Stimulated activated CD4-positive, alpha-beta T cell treated with anti-CD3 and anti-CD28 coated beads, Interleukin-4, amount 100 ng/mL, for 48 hours (primary cell): ENCODE results near the gene TMEM238L.
A peak's percentile ranks its signal among the peaks of the same experiment; 100 is the strongest.

Source experiments
- DNase-seq, 2 donors: peaks; one replicate each; pipeline ENCODE4 v3.0.0-alpha.2; 2020; ENCODE audit warnings: low read depth in 2 of 2

The TMEM238L gene

DNA sequence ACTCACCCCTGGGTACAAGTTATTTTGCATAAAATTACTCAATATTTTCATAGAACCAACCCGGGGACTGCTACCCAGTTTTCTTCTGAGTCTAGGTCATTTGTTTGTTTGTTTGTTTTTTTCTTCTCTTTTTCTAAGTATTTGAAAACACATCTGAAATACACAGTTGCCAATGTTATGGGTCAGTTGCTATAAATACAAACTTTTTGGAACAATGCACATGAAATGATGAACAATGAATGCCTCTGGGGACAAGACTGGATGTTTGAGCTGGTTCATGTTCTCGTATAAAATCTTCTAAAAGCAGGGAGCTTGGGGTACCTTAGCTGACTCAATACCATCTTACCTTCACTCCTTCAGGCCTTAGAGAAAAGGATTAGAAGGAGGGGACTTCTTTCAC, 30.5 kb downstream of the TMEM238L start:
- no peak for DNase-seq

DNA sequence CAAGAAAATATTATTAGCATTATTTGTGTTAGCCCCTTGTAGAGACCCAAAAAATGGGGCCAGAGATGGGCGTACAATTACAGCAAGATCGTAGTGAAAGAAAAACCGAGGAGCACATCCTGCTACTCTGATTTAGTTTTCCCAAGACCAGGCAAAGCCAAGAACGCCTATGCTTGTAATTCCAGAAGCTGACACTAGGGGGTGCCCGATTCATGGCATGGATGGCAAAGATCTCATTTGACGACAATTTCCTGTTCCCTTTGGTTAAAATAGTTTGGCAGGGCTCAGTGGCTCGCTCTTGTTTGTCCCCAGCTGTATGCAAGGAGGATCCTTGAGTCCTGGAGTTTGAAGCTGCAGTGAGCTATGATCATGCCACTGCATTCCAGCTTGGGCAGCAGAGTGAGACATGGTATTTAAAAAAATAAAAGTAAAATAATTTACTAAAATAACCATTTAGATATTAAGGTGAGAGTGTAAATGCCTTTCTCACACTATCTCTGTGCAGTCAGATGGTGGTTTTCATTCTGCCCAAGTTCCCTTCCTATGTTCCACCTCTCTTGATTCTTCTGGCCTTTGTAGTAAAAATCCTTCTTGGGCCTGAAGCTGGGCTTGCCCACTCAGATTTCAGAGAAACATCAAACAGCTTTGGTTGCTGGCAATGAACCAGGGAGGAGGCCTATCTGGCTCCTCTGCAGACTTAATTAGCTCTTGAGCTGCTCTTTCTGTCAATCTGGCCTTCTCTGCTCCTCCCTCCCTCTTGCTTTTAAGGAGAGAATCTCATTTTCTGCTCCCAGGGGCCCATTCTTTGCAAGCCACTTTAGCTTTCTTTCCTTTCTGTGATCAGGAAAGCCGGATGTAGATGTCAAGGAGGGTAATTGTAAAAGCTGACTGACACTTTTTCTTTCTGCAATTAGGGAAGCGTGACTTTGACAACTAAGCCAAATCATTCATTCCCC, 31.2 kb downstream of the TMEM238L start:
- peak; percentile 44 to 63 for DNase-seq

DNA sequence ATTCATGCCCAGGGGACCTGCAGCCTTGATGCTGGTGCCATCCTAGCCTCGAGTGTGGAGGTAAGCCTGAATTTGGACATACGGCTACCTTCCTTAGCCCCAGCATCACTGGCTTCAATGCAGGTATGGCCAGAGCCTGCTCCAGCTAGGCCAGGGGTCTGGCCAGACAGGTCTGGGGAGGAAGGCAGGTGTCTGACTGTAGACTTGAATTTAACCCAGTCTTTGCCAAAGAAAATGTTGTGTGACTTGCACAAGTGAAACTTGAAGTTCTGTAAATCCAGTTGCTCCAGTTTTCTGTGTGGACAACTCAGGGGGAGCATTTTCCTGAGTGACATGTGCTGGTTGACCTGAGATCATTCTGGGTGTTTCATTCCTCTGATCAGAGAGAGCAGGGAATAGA, 32.8 kb downstream of the TMEM238L start:
- no peak for DNase-seq

DNA sequence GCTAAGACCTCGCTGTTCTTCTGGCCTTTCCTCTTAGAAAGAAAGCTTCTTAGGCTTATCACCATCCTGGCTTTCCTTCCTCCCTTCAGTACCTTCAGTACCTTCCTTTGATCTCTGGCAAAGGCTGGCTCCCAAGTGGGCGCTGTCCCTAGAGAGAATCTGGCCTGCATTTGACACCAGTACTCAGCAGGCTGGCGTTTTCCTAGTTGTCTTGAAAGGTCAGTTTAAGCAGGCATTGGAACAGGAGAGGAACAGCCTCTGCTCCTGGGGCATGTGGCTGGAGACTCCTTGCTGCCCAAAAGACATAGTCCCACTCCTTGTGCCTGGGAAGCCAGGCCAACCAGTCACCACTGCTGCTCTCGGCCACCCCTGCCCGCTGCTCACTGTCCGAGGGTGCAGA, 34.1 kb downstream of the TMEM238L start:
- DNase-seq = no peak

DNA sequence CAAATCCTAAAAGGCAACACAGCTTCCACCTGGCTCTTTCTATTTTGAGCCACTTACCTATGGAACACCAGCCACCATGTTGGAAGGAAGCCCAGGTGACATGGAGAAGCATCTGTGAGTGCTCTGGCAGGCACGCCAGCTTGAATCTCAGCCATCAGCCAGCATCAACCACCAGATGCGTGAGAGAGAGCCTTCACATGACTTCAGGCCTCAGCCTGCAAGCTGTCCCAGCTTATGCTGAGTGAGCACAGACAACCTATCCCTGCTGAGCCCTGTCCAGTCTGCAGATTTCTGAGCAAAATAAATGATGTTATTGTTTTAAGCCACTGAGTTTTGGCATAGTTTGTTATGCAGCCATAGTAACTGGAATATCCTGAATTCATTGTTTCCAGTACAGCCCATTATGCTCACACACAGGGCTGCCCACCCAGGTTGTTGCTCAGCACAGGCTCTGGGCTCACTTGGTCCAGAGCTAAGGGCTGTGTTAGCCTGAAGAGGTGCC, 35.1 kb downstream of the TMEM238L start:
- DNase-seq = no peak

DNA sequence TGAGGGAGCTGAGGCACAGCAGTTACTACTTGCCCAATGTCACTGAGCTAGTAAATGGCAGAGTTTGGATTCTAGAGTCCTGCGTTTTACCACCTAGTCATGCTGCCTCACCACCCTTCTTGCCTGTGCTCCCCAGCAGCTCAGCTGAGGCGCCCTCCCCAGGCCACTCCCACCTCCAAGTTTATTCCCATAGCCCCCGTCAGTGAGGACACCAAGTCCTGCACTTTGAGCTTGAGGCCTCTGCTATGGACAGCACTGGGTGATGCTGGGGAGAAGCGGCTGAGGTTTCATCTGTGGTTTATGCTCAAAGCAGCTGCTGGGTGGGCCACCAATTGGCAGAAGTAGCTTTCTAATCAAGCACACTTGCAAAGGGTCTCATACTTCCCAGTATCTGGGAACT, 36.7 kb downstream of the TMEM238L start:
- no peak for DNase-seq

DNA sequence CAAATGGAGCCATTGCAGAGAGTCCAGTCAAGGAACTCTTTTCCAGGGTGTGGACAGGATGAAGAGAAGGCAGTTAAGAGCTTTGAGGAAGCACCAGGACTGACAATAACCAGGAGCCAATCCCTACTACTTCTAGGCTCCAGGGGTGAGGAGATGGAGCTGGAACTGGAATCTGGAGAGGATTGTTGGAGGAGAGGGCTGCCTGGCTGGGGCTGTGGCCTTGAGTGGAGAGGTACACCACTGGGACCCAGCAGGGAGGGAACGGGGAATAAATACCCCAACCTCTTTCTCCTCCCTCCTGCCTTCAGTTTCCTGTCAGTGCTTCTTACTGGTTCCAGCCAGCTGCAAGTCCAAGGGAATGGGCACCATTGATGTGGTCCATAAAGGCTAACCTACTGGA, 41.9 kb downstream of the TMEM238L start:
- DNase-seq = no peak

GRCh38 chr17:10761281-10761680, 42.6 kb downstream of the TMEM238L start:
- no peak for DNase-seq

- DNase-seq = no peak
Measured at GRCh38 chr17:10758062-10758461, 45.8 kb downstream of the TMEM238L start.

- DNase-seq = no peak
Measured at GRCh38 chr17:10757647-10758046, 46.3 kb downstream of the TMEM238L start.

- DNase-seq = no peak
Measured at GRCh38 chr17:10757067-10757466, 46.8 kb downstream of the TMEM238L start.

DNA sequence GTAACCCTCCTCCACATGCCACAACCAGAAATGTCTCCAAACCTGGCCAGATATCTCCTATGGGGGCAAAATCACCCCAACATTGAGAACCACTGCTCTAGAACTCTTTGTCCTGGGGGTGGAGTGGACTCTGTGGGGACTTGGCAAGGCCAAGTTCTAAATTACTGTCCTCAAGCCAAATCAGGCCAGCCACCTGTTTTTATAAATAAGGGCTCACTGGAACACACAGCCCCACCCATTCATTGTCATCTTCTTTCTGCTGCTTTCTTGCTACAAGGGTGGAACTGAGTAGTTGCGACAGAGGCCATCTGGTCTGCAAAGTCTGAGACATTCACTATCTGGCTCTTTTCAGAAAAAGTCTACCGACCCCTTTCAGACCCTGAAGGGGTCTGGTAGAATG, 47.3 kb downstream of the TMEM238L start:
- no peak for DNase-seq

- DNase-seq = no peak
Measured at GRCh38 chr17:10756185-10756584, 47.7 kb downstream of the TMEM238L start.

GRCh38 chr17:10755592-10756127, 48.2 kb downstream of the TMEM238L start:
- DNase-seq = no peak

- DNase-seq = no peak
Measured at GRCh38 chr17:10754861-10755591, 48.9 kb downstream of the TMEM238L start.

- DNase-seq = peak; percentile 8 to 24
Measured at GRCh38 chr17:10754109-10754508, 49.8 kb downstream of the TMEM238L start.

DNA sequence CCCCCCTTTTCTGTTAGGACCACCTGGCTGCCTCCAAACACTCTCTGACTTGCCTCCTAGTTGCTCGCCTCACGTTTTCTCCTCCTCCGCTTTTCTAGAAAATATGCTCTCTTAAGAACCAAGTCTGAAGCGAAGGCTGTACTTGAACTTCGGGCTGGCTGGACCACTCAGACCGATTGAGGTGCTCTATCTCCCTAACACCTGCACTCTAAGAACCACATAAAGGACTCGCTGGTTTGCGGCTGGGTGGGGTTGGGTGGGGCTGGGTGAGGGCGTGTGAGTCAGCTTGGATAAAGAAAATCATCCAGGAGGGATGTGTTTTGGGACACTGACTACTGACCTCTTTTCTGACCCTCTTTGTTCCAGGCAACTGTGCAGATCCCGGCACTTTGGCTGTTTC, 51.2 kb downstream of the TMEM238L start:
- no peak for DNase-seq

DNA sequence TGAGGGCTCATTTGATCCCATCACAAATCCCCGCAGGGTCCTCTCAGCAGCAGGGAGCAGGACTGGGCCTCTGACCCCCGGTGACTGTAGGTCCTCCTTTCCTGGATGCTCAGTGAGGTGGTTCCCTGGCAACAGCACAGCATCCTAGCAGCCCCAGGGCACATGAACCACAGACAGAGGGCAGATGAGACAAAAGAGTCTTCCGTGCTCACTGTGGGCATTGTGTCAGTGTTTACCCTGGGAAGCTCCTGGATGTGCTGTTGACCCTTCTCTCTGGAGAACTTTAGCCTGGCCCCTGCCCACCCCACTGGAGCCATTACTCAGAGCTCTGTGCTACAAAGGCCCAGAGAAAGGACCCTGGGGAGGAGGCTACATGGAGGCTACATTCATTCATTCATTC, 52.3 kb downstream of the TMEM238L start:
- no peak for DNase-seq

DNA sequence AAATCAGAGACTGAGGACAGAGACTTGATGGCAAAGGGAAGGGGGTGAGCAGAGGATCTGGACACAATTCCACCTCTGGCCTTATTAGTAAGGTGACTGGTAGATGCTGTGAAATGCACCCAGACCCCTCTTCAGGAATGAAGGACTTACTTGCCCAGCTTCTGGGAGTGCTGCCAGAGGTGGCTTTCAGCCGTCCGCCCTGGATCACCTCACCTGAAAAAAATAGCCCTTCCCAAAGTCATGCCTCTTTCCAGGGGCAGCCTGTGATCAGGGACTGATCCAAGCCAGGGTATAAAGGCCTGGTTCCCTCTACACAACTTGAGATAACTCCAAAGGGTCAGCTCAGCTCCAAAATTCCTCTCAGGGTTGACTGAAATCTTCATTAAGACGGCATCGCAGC, 53.7 kb downstream of the TMEM238L start:
- DNase-seq = no peak

DNA sequence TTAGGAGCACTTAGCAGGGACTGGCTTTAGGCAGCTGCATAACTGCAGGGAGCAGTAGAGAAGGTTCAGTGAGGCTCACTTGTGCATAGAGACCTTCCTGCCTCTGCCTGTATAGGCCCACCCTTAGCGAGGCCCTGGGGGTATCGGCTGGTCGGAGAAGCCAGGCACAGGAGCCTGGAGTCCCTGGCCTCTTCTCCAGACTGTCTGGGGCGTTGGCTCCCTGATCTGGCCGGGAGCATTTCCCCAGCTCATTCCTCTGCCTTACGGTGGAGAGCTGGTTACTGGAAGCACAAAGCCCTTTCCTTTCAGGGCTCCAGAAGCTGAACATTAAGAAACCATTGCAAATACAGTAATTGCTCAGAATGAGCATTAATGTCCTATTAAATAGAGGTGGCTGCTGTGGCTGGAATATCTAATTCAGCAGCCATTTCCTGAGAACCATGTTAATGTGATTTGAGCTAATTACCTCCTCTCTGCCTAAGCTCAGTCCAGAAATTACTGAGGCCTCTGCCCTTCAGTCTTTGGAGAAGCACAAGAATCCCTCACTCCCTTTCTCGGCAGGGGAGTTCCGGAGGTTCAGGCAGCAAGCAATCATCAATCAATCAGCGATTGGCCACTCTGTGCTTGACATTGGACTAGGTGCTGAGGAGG, 55.2 kb downstream of the TMEM238L start:
- no peak for DNase-seq

DNA sequence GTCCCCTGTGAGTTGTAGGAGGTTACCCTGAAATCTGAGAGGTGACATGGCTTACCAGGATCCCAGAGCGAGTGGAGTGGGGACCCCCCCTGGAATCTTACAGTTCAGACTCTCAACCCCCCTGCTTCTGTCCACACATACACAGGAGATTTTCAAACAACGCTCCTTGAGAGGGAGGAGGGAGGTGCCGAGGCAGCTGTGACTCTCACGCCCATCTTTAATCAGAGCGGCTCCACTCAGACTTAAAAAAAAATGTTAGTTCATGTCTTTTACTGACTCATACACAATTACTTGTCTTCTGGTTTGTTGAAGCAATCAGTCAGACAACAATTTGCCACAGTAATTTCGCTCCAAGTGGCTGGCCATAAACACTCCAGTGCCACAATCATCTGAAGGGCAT, 58.7 kb downstream of the TMEM238L start:
- no peak for DNase-seq
